K562 (cell line): ENCODE data around the gene SLC25A21. TPM values are rescaled to one million over a fixed set of nuclear protein-coding genes. Genes with fewer than 3 reads are reported as not detected.
A peak's percentile ranks its signal among the peaks of the same experiment; 100 is the strongest.

Experiments used
- BRF2 ChIP-seq: IDR thresholded peaks from 3 replicates; pipeline ENCODE4 v1.6.1; 2011; ENCODE audit warnings: borderline replicate concordance, mild to moderate bottlenecking; ENCODE audit not compliant: insufficient read length, insufficient read depth
- ESRRA ChIP-seq: fragments of 450-650 bp; IDR thresholded peaks from 2 replicates; pipeline ENCODE4 v1.6.1; 2014; ENCODE audit warnings: low read depth, mild to moderate bottlenecking, moderate library complexity, borderline replicate concordance
- GMEB1 ChIP-seq: fragments of 250-450 bp; sonication (Bioruptor Pico); IDR thresholded peaks from 2 replicates; pipeline ENCODE4 v1.4.0; 2020; ENCODE audit warnings: mild to moderate bottlenecking
- HDAC8 ChIP-seq: fragments of 450-650 bp; IDR thresholded peaks from 2 replicates; pipeline ENCODE4 v1.6.1; 2016; ENCODE audit warnings: mild to moderate bottlenecking, missing genetic modification characterization, moderate library complexity, missing compliant biosample characterization
- HES1 ChIP-seq: fragments of 450-650 bp; IDR thresholded peaks from 2 replicates; pipeline ENCODE4 v1.6.1; 2016; ENCODE audit warnings: low read depth, mild to moderate bottlenecking, moderate library complexity
- TBL1XR1 ChIP-seq, 2 experiments: IDR thresholded peaks; 2 replicates each; pipeline ENCODE4 v1.6.1; 2012; ENCODE audit warnings: improper control_type of control experiment in 2 of 2, low read length in 2 of 2, mild to moderate bottlenecking in 1 of 2
- ZHX1 ChIP-seq: fragments of 150-350 bp; conservative IDR thresholded peaks from 2 replicates; pipeline ENCODE4 v1.6.1; 2014; ENCODE audit warnings: low read length
- ZNF224 ChIP-seq: sonication (generic); formaldehyde crosslinking; IDR thresholded peaks from 2 replicates; pipeline ENCODE4 v1.8.0; 2022; ENCODE audit warnings: mild to moderate bottlenecking, missing genetic modification reagents
- ZNF644 ChIP-seq: fragments of 200-800 bp; sonication (Bioruptor generic); IDR thresholded peaks from 2 replicates; pipeline ENCODE4 v1.6.1; 2016; ENCODE audit warnings: low read depth, missing genetic modification characterization, missing compliant biosample characterization
- polyA plus RNA-seq, 8 experiments: library from polyadenylated mRNA; depleted of rRNA in 4 of 8; stranded (reverse) in 5 of 8; unstranded in 3 of 8; fragments of >200 nt; fragmentation: Nextera tagmentation in 2 of 8; fragmentation: Illumina TruSeq in 1 of 8; extraction: Ambion mirVana in 2 of 8; extraction: Trizol in 1 of 8; gene quantifications; 2 replicates each; pipeline versions ENCODE4 v1.2.1 to v1.2.3, GENCODE V29; 2011 to 2014; ENCODE audit warnings: inconsistent platforms in 1 of 8, missing spikeins in 1 of 8
- total RNA-seq, 7 experiments: library from RNA; depleted of rRNA in 6 of 7; stranded (reverse); fragments of >200 nt in 6 of 7; fragmentation: Illumina TruSeq in 2 of 7; extraction: Trizol in 2 of 7; gene quantifications; 2 replicates each; pipeline versions ENCODE4 v1.2.1 to v1.2.3, GENCODE V29; 2011 to 2021; ENCODE audit warnings: low replicate concordance in 1 of 7
- TF ChIP-seq, protein P1 (sequence below): fragments of 450-650 bp; formaldehyde crosslinking; IDR thresholded peaks from 2 replicates; pipeline ENCODE4 v1.4.0; 2022; ENCODE audit warnings: missing genetic modification characterization
- TF ChIP-seq, protein P2 (sequence below), 2 experiments: fragments of 450-650 bp; IDR thresholded peaks; 2 replicates each; pipeline ENCODE4 v1.6.1; 2018; ENCODE audit warnings: mild to moderate bottlenecking in 2 of 2, low read depth in 1 of 2; ENCODE audit not compliant: partially characterized antibody in 2 of 2

The SLC25A21 gene
- total and polyA plus RNA-seq, 9 of the 15 experiments (the other 6 are each of a cell fraction or from before 2014, with no cell fraction given): 15.2 to 46.7 (median 28.7) TPM

DNA sequence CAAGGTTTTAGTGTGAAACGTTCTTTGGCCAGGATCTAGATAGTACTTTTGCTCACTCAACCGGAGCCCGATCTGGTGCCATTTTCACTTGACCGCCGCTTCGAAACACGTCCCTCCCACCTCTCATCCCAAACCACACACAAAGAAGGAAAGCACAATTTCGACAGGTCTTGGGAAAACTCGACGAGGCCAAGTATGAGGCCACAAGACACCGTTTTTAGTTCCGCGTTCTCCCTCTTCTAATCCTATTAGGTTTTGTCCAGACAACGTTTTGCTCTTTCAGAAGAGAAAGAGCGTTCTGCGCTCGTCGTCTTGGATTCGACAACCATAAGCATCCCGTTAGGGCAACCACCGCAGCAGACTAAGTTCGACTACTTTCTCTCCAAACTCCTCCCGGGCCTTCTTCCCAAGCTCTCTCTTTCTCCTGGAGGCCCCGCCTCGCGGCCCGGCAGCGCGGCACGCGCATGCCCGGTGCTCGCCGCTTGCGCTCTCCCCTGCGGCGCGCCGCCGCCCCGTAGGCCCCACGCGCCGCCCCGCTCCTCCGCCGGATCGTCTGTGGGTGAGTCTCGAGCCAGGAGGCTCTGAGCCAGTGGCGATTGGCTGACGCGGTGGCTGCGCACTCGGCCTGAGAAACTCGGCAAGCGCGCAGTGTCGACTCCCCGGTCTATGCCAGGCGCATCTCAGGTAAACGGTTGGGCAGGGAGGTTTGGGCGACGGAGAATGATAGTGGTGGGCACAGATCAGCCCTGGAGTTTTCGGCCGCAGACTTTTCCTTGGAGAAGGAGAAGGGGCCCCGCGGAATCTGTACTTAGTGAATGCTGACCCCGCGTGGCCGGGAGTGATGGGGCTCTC, 25.2 kb upstream of the SLC25A21 start, which contains the start of gene MIPOL1 (continued):
- TF ChIP-seq GMEB1 (CRISPR knock-in tag) (peak; percentile 71), HES1 (no peak), BRF2 (no peak), ZHX1 (no peak), TBL1XR1 (IDR thresholded peaks at IDR 0.05; ENCODE audit: low read length in 2 of 2) (no peak), HDAC8 (tag) (no peak), ZNF644 (no peak), ZNF224 (no peak), ESRRA (0 out of 2 replicates have a peak, but pooled peaks have one; percentile 20)
- TF ChIP-seq, protein P1, sequence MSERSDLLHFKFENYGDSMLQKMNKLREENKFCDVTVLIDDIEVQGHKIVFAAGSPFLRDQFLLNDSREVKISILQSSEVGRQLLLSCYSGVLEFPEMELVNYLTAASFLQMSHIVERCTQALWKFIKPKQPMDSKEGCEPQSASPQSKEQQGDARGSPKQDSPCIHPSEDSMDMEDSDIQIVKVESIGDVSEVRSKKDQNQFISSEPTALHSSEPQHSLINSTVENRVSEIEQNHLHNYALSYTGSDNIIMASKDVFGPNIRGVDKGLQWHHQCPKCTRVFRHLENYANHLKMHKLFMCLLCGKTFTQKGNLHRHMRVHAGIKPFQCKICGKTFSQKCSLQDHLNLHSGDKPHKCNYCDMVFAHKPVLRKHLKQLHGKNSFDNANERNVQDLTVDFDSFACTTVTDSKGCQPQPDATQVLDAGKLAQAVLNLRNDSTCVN (CRISPR knock-in tag): no peak
- TF ChIP-seq, protein P2, sequence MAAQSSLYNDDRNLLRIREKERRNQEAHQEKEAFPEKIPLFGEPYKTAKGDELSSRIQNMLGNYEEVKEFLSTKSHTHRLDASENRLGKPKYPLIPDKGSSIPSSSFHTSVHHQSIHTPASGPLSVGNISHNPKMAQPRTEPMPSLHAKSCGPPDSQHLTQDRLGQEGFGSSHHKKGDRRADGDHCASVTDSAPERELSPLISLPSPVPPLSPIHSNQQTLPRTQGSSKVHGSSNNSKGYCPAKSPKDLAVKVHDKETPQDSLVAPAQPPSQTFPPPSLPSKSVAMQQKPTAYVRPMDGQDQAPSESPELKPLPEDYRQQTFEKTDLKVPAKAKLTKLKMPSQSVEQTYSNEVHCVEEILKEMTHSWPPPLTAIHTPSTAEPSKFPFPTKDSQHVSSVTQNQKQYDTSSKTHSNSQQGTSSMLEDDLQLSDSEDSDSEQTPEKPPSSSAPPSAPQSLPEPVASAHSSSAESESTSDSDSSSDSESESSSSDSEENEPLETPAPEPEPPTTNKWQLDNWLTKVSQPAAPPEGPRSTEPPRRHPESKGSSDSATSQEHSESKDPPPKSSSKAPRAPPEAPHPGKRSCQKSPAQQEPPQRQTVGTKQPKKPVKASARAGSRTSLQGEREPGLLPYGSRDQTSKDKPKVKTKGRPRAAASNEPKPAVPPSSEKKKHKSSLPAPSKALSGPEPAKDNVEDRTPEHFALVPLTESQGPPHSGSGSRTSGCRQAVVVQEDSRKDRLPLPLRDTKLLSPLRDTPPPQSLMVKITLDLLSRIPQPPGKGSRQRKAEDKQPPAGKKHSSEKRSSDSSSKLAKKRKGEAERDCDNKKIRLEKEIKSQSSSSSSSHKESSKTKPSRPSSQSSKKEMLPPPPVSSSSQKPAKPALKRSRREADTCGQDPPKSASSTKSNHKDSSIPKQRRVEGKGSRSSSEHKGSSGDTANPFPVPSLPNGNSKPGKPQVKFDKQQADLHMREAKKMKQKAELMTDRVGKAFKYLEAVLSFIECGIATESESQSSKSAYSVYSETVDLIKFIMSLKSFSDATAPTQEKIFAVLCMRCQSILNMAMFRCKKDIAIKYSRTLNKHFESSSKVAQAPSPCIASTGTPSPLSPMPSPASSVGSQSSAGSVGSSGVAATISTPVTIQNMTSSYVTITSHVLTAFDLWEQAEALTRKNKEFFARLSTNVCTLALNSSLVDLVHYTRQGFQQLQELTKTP (IDR thresholded peaks at IDR 0.05; ENCODE audit: low read depth in 1 of 2, partially characterized antibody in 2 of 2): no peak
